Stomach smooth muscle (tissue), 2 donors: Measurements from ENCODE around the gene CCND1.

Experiments used
- H3K27ac ChIP-seq: one replicate; pipeline ENCODE4 v1.7.0; 2013; ENCODE audit warnings: mild to moderate bottlenecking, low read length, inconsistent platforms
- H3K27me3 ChIP-seq, 2 donors: one replicate each; pipeline ENCODE4 v1.7.0; 2013; ENCODE audit warnings: low read length in 2 of 2; ENCODE audit not compliant: insufficient read depth in 2 of 2, control insufficient read depth in 1 of 2
- H3K36me3 ChIP-seq, 2 donors: one replicate each; pipeline ENCODE4 v1.7.0; 2013; ENCODE audit warnings: low read length in 2 of 2; ENCODE audit not compliant: control insufficient read depth in 2 of 2, insufficient read depth in 2 of 2
- H3K4me1 ChIP-seq: one replicate; pipeline ENCODE4 v1.7.0; 2013; ENCODE audit warnings: low read length; ENCODE audit not compliant: control insufficient read depth, insufficient read depth
- H3K4me3 ChIP-seq, 2 donors: one replicate each; pipeline ENCODE4 v1.7.0; 2013; ENCODE audit warnings: low read length in 2 of 2
- H3K9ac ChIP-seq, 2 donors: one replicate each; pipeline ENCODE4 v1.7.0; 2013; ENCODE audit warnings: low read length in 2 of 2, mild to moderate bottlenecking in 1 of 2
- H3K9me3 ChIP-seq, 2 donors: one replicate each; pipeline ENCODE4 v1.7.0; 2013; ENCODE audit warnings: low read length in 2 of 2; ENCODE audit not compliant: control insufficient read depth in 2 of 2
- donor health status: healthy.
- donor health status: Pancreatic carcinoma.

CCND1 gene

GRCh38 chr11:69654660-69655478 is 13.9 kb downstream of the CCND1 start:
- no peaks in the 10 kb centered on the region for H3K9me3 ChIP-seq
- H3K27ac ChIP-seq: no peak overlapping the region
- H3K36me3 ChIP-seq: peaks cover 5 to 8% of the 10 kb centered on the region in 2 donors

GRCh38 chr11:69655479-69656428 is 14.8 kb downstream of the CCND1 start:
- Histone ChIP-seq H3K27me3 (no peaks in the 10 kb centered on the region), H3K36me3 (peaks cover 5 to 8% of the 10 kb centered on the region in 2 donors), H3K27ac (no peak overlapping the region), H3K4me1 (no peaks in the 10 kb centered on the region), H3K9ac (no peak overlapping the region), H3K9me3 (no peaks in the 10 kb centered on the region), H3K4me3 (no peak overlapping the region)

More at GRCh38 chr11:69654660-69655478, 13.9 kb downstream of the CCND1 start:
- Histone ChIP-seq H3K9ac (no peak overlapping the region), H3K4me3 (no peak overlapping the region), H3K27me3 (no peaks in the 10 kb centered on the region), H3K4me1 (no peaks in the 10 kb centered on the region)

GRCh38 chr11:69656536-69657455 is 15.8 kb downstream of the CCND1 start:
- Histone ChIP-seq H3K27me3 (no peaks in the 10 kb centered on the region), H3K9ac (no peak overlapping the region), H3K4me3 (no peak overlapping the region), H3K36me3 (peaks cover 5 to 10% of the 10 kb centered on the region in 2 donors), H3K4me1 (no peaks in the 10 kb centered on the region), H3K9me3 (no peaks in the 10 kb centered on the region), H3K27ac (no peak overlapping the region)

GRCh38 chr11:69657456-69657910 is 16.5 kb downstream of the CCND1 start:
- Histone ChIP-seq H3K27me3 (no peaks in the 10 kb centered on the region), H3K9ac (no peak overlapping the region), H3K9me3 (no peaks in the 10 kb centered on the region), H3K27ac (no peak overlapping the region), H3K36me3 (peaks cover 3 to 8% of the 10 kb centered on the region in 2 donors), H3K4me3 (no peak overlapping the region), H3K4me1 (no peaks in the 10 kb centered on the region)

- Histone ChIP-seq H3K27me3 (no peaks in the 10 kb centered on the region), H3K9me3 (no peaks in the 10 kb centered on the region), H3K4me3 (no peak overlapping the region), H3K9ac (no peak overlapping the region), H3K27ac (no peak overlapping the region), H3K4me1 (no peaks in the 10 kb centered on the region), H3K36me3 (peaks cover 0 to 7% of the 10 kb centered on the region in 2 donors)
These were observed 17.1 kb downstream of the CCND1 start for GRCh38 chr11:69657911-69658625.

GRCh38 chr11:69658626-69659450 is 17.9 kb downstream of the CCND1 start:
- no peaks in the 10 kb centered on the region for H3K9me3 ChIP-seq
- H3K4me1 ChIP-seq: no peaks in the 10 kb centered on the region
- H3K4me3 ChIP-seq: no peak overlapping the region
- no peak overlapping the region for H3K9ac ChIP-seq
- peaks cover 0 to 9% of the 10 kb centered on the region in 2 donors for H3K36me3 ChIP-seq
- H3K27me3 ChIP-seq: no peaks in the 10 kb centered on the region
- H3K27ac ChIP-seq: no peak overlapping the region

GRCh38 chr11:69659591-69659990 is 18.6 kb downstream of the CCND1 start:
- H3K27me3 ChIP-seq: no peaks in the 10 kb centered on the region
- H3K36me3 ChIP-seq: peaks cover 5 to 15% of the 10 kb centered on the region in 2 donors
- no peak overlapping the region for H3K4me3 ChIP-seq
- no peaks in the 10 kb centered on the region for H3K4me1 ChIP-seq
- no peaks in the 10 kb centered on the region for H3K9me3 ChIP-seq
- no peak overlapping the region for H3K9ac ChIP-seq
- no peak overlapping the region for H3K27ac ChIP-seq

GRCh38 chr11:69660001-69660500 is 19.1 kb downstream of the CCND1 start:
- Histone ChIP-seq H3K4me1 (no peaks in the 10 kb centered on the region), H3K9me3 (no peaks in the 10 kb centered on the region), H3K36me3 (peaks cover 5 to 20% of the 10 kb centered on the region in 2 donors), H3K4me3 (no peak overlapping the region), H3K27ac (no peak overlapping the region), H3K9ac (no peak overlapping the region), H3K27me3 (no peaks in the 10 kb centered on the region)

GRCh38 chr11:69661413-69661715 is 20.4 kb downstream of the CCND1 start:
- Histone ChIP-seq H3K9me3 (no peaks in the 10 kb centered on the region), H3K9ac (no peak overlapping the region), H3K4me3 (no peak overlapping the region), H3K27ac (no peak overlapping the region), H3K4me1 (no peaks in the 10 kb centered on the region), H3K27me3 (no peaks in the 10 kb centered on the region), H3K36me3 (peaks cover 5 to 23% of the 10 kb centered on the region in 2 donors)
